GM23338 (cell line): ENCODE measurements around the gene KIF1A. TPM values are rescaled to one million over a fixed set of nuclear protein-coding genes. Genes with fewer than 3 reads are reported as not detected.

ENCODE experiments used
- ATAC-seq: fragments of 200-7000 bp; cut with Tn5 transposase; 3 replicates; pipeline ENCODE4 v1.9.1; 2020
- DNase-seq: peaks from one replicate; pipeline ENCODE4 v3.0.0-alpha.2; 2015; ENCODE audit warnings: low spot score
- H2AFZ ChIP-seq: fragments of 200-600 bp; sonication (generic); 2 replicates; pipeline ENCODE4 v1.8.0; 2016; ENCODE audit warnings: antibody characterized with exemption, mild to moderate bottlenecking, moderate library complexity
- H3F3A ChIP-seq: fragments of 200-600 bp; sonication (generic); replicated peaks from 2 replicates; pipeline ENCODE4 v1.8.0; 2017; ENCODE audit warnings: antibody characterized with exemption, mixed run types, low read depth
- H3K27ac ChIP-seq: fragments of 200-600 bp; sonication (generic); 2 replicates; pipeline ENCODE4 v1.6.1; 2016; ENCODE audit warnings: low read depth
- H3K27me3 ChIP-seq: fragments of 200-600 bp; sonication (generic); 2 replicates; pipeline ENCODE4 v1.8.0; 2016; ENCODE audit warnings: mild to moderate bottlenecking, mixed run types, moderate library complexity; ENCODE audit not compliant: insufficient read depth
- H3K36me3 ChIP-seq: fragments of 200-600 bp; sonication (generic); 2 replicates; pipeline ENCODE4 v1.8.0; 2016; ENCODE audit warnings: mild to moderate bottlenecking; ENCODE audit not compliant: insufficient read depth
- H3K4me1 ChIP-seq: fragments of 200-600 bp; sonication (generic); 2 replicates; pipeline ENCODE4 v1.8.0; 2016; ENCODE audit warnings: mild to moderate bottlenecking, moderate library complexity; ENCODE audit not compliant: insufficient read depth
- H3K4me2 ChIP-seq: fragments of 200-600 bp; sonication (generic); 2 replicates; pipeline ENCODE4 v1.7.1; 2017; ENCODE audit warnings: mixed run types
- H3K4me3 ChIP-seq: fragments of 200-600 bp; sonication (generic); 2 replicates; pipeline ENCODE4 v1.6.1; 2016; ENCODE audit warnings: mixed run types
- H3K79me2 ChIP-seq: fragments of 200-600 bp; sonication (generic); replicated peaks from 2 replicates; pipeline ENCODE4 v1.8.0; 2017; ENCODE audit warnings: mild to moderate bottlenecking; ENCODE audit not compliant: insufficient read depth
- H3K9me2 ChIP-seq: fragments of 200-600 bp; sonication (generic); 2 replicates; pipeline ENCODE4 v1.8.0; 2017; ENCODE audit not compliant: insufficient read depth
- H4K20me1 ChIP-seq: fragments of 200-600 bp; sonication (generic); replicated peaks from 2 replicates; pipeline ENCODE4 v1.8.0; 2017; ENCODE audit warnings: mild to moderate bottlenecking; ENCODE audit not compliant: insufficient read depth
- H3K27ac Mint-ChIP-seq: 2 replicates; pipeline ENCODE4 v1.8.0; 2020; ENCODE audit warnings: inconsistent platforms, mild to moderate bottlenecking, moderate library complexity, mixed read lengths
- H3K27me3 Mint-ChIP-seq: 3 replicates; pipeline ENCODE4 v1.8.0; 2022; ENCODE audit warnings: low read depth, mild to moderate bottlenecking, moderate library complexity, mixed read lengths, inconsistent platforms; ENCODE audit not compliant: insufficient read depth, poor library complexity
- H3K36me3 Mint-ChIP-seq: 3 replicates; pipeline ENCODE4 v1.8.0; 2021; ENCODE audit warnings: low read depth, mild to moderate bottlenecking, inconsistent platforms, moderate library complexity, mixed read lengths
- H3K4me1 Mint-ChIP-seq: 3 replicates; pipeline ENCODE4 v1.8.0; 2020; ENCODE audit warnings: mild to moderate bottlenecking, inconsistent platforms, mixed read lengths
- H3K4me3 Mint-ChIP-seq: 3 replicates; pipeline ENCODE4 v1.8.0; 2021; ENCODE audit warnings: moderate library complexity, mild to moderate bottlenecking, inconsistent platforms, mixed read lengths
- H3K9me3 Mint-ChIP-seq: 3 replicates; pipeline ENCODE4 v1.8.0; 2020; ENCODE audit warnings: moderate library complexity, mild to moderate bottlenecking, inconsistent platforms, mixed read lengths
- CREB1 ChIP-seq: fragments of 250-450 bp; sonication (Bioruptor Pico); IDR thresholded peaks from 2 replicates; pipeline ENCODE4 v1.5.0; 2020; ENCODE audit warnings: low read depth, mild to moderate bottlenecking, moderate library complexity
- ETS1 ChIP-seq: IDR thresholded peaks from 2 replicates; pipeline ENCODE4 v1.6.1; 2016; ENCODE audit warnings: antibody characterized with exemption
- EZH2phosphoT487 ChIP-seq: fragments of 200-600 bp; sonication (generic); IDR thresholded peaks from one replicate; pipeline ENCODE4 v1.8.1; 2018; ENCODE audit warnings: antibody characterized with exemption; ENCODE audit not compliant: unreplicated experiment
- JUNB ChIP-seq: IDR thresholded peaks from one replicate; pipeline ENCODE4 v1.6.1; 2016; ENCODE audit warnings: antibody characterized with exemption; ENCODE audit not compliant: unreplicated experiment
- NANOG ChIP-seq: IDR thresholded peaks from 2 replicates; pipeline ENCODE4 v1.6.1; 2016; ENCODE audit warnings: antibody characterized with exemption, borderline replicate concordance
- POLR2AphosphoS5 ChIP-seq: IDR thresholded peaks from 2 replicates; pipeline ENCODE4 v1.6.1; 2016; ENCODE audit warnings: antibody characterized with exemption, low read depth
- STAT1 ChIP-seq: IDR thresholded peaks from one replicate; pipeline ENCODE4 v1.6.1; 2016; ENCODE audit warnings: antibody characterized with exemption; ENCODE audit not compliant: unreplicated experiment
- ZNF114 ChIP-seq: fragments of 250-450 bp; sonication (Bioruptor Pico); IDR thresholded peaks from 2 replicates; pipeline ENCODE4 v1.5.0; 2020; ENCODE audit warnings: mild to moderate bottlenecking, moderate library complexity
- ZNF331 ChIP-seq: fragments of 250-450 bp; sonication (Bioruptor Pico); IDR thresholded peaks from 2 replicates; pipeline ENCODE4 v1.5.0; 2020; ENCODE audit warnings: low read depth, mild to moderate bottlenecking, moderate library complexity
- ZNF462 ChIP-seq: fragments of 250-450 bp; sonication (Bioruptor Pico); IDR thresholded peaks from 2 replicates; pipeline ENCODE4 v1.5.0; 2020; ENCODE audit warnings: mild to moderate bottlenecking, moderate library complexity
- polyA plus RNA-seq: library from polyadenylated mRNA; unstranded; fragments of >200 nt; fragmentation: Nextera tagmentation; extraction: Ambion mirVana; gene quantifications from 2 replicates; pipeline ENCODE4 v1.2.1, GENCODE V29; 2016
- total RNA-seq: library from RNA; depleted of rRNA; stranded (reverse); fragments of >200 nt; shearing (Covaris generic); gene quantifications from 2 replicates; pipeline ENCODE4 v1.2.3, GENCODE V29; 2014

The KIF1A gene
- total and polyA plus RNA-seq, 2 experiments from 2014 or later, result 169 to 214 TPM

DNA sequence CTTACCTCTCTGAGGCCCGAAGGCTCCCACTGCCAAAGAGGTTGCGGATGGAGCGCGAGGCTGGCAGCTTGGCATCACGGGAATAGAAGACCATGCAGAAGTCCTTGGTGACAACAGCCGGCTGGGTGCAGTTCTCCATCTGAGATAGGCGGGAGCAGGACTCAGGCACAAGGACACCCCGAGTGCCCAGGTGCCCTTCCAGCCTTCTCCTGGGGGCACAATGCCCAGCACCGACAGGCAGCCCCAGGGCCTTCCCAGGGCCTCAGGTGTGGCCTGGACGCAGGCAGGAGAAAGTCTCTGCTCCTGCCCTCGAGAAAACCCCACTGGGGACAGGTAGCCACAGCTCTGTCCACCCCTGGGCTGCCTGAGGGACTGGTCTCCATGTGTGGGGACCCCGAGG, 94.8 kb downstream of the KIF1A start:
- Histone ChIP-seq H3K4me2 (no peak overlapping the region), H3K27ac (no peak overlapping the region), H3K36me3 (peaks cover 12% of the 10 kb centered on the region; the same call in 1 of the 2 replicates), H3F3A (no peaks in the 10 kb centered on the region), H3K4me1 (no peaks in the 10 kb centered on the region), H3K27me3 (no peaks in the 10 kb centered on the region), H2AFZ (no peak overlapping the region), H3K9me2 (no peaks in the 10 kb centered on the region), H3K4me3 (no peak overlapping the region), H3K79me2 (no peaks in the 10 kb centered on the region), H4K20me1 (no peaks in the 10 kb centered on the region)
- Mint-ChIP-seq H3K27ac (no peak overlapping the region), H3K36me3 (peaks cover 45% of the 10 kb centered on the region), H3K9me3 (0 out of 3 replicates have a peak, but pooled peaks cover 4% of the 10 kb centered on the region), H3K4me3 (no peak overlapping the region), H3K4me1 (no peaks in the 10 kb centered on the region; the same call in 2 of the 3 replicates), H3K27me3 (peaks cover 38% of the 10 kb centered on the region)
- ATAC-seq (no peak), DNase-seq (no peak)
- TF ChIP-seq ZNF462 (CRISPR knock-in tag) (no peak), JUNB (no peak), ZNF331 (no peak), CREB1 (CRISPR knock-in tag) (no peak), ZNF114 (CRISPR knock-in tag) (no peak), ETS1 (no peak), NANOG (no peak), POLR2AphosphoS5 (no peak), STAT1 (no peak), EZH2phosphoT487 (no peak)
